HG03432 (cell line): ENCODE results near the gene GRN.
A peak's percentile ranks its signal among the peaks of the same experiment; 100 is the strongest.

Experiments used
- ATAC-seq: cut with Tn5 transposase; IDR thresholded peaks from one replicate; pipeline ENCODE4 v1.9.1; 2021; ENCODE audit warnings: mild to moderate bottlenecking, moderate library complexity; ENCODE audit not compliant: unreplicated experiment

GRN gene

DNA sequence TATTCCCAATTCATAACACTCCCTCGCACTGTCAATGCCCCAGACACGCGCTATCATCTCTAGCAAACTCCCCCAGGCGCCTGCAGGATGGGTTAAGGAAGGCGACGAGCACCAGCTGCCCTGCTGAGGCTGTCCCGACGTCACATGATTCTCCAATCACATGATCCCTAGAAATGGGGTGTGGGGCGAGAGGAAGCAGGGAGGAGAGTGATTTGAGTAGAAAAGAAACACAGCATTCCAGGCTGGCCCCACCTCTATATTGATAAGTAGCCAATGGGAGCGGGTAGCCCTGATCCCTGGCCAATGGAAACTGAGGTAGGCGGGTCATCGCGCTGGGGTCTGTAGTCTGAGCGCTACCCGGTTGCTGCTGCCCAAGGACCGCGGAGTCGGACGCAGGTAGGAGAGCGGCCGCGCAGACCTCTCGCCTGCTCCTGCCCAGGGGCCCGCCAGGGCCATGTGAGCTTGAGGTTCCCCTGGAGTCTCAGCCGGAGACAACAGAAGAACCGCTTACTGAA is at the start of gene GRN:
TSS of gene GRN (plus strand) at position 364 of the 515 bp plus-strand sequence. CDS start 3,863 bp downstream, outside the sequence.
- peak; percentile 54 for ATAC-seq

DNA sequence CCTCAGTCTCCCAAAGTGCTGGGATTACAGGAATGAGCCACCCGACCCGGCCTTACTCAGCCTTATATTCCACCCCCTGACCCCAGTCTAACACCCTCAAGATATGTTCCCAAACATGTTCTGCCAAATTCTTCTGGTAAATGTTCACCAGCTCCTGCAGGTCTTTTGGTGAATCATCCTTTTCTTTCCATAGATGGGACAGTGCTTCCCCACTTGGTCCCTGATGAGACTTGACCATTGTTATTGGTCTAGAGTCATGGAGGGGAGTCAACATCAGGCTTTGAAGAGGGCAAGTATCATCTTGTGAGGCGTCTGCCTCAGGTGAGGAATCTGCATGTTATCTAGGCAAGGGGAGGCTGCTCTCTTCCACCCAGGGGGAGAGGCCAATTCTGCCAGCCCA is 47.1 kb upstream of the GRN start:
- no peak for ATAC-seq

DNA sequence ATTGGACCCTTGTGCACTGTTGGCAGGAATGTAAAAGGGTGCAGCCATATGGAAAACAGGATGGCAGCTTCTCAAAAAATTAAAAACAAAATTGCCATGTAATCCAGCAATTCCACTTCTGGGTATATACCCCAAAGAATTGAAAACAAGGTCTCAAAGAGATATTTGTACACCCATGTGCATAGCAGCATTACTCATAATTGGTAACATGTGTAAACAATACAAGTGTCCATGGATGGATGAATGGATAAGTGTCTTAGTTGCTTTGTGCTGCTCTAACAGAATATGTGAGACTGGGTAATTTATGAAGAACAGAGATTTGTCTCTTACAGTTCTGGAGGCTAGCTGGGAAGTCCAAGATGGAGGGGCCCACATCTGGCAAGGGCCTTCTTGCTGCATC is 40.5 kb upstream of the GRN start:
- ATAC-seq: no peak

GRCh38 chr17:44307387-44308186 is 37.5 kb upstream of the GRN start:
- no peak for ATAC-seq

DNA sequence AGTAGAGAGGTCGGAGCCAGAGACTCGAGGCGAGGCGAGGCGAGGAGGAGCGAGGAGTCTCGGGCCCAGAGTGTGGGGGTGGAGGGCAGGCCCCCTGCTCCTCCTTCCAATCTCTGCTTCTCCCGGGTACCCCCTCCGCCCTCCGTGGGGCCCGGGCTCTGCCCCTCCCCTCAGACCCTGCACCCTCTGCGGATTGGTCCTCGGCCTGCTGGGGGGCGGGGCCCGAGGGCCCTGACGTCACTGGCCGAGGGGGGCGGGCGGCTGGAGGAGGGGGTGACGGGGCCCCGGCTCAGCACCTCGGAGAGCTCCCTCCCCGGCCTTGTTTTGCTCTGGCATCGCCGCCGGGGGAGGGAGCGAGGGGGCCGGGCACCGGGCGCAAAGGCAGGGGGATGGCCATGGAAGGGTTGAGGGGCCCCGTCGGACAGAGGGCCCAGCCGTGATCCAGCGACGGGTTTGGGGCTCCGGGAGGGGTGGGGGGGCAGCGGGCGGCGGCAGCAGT is 36.7 kb upstream of the GRN start, which contains the start of gene RUNDC3A:
TSS of gene RUNDC3A (plus strand) at position 282 of the 499 bp plus-strand sequence. CDS start 232 bp downstream, outside the sequence.
- no peak for ATAC-seq

- ATAC-seq: no peak
These were observed 36.2 kb upstream of the GRN start for GRCh38 chr17:44308865-44309264.

DNA sequence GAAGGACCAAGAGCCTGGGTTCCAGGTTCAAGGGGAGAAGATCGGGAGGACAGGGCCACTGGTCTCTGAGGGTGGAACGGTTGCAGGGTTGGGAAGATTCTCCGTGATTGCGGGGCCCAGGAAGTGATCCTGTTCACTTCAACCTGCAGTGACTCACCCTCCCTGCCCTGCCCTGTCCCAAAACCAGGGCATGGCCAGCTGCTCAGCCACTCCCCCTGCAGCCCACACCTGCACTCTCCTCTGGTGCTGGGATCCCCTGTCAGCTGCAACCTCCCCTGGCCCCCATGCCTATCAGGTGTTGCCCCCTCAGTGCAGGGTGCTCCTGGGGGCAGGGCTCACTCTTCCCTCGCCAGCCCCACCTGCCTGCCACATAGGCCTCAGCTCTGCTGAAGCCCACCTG is 35.6 kb upstream of the GRN start:
- ATAC-seq: no peak

DNA sequence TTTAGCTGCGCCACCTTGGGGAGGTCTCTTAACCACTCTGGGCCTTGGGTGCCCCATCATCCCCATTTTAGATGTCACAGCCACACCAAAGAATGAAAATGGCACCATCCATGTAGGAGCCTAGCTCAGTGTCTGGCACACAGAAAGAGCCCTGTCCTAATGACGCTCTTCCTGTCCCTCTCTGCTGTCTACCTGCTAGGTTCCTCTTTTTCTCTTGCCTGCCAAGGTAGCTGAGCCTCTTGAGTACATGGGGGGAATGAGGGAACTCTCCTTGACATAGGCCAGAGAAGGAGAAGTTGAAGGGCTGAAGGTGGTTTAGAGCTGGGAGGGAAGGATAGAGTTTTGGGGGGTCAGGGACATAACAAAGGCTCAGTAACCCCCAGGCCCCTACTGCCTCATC is 34.9 kb upstream of the GRN start:
- ATAC-seq: no peak

DNA sequence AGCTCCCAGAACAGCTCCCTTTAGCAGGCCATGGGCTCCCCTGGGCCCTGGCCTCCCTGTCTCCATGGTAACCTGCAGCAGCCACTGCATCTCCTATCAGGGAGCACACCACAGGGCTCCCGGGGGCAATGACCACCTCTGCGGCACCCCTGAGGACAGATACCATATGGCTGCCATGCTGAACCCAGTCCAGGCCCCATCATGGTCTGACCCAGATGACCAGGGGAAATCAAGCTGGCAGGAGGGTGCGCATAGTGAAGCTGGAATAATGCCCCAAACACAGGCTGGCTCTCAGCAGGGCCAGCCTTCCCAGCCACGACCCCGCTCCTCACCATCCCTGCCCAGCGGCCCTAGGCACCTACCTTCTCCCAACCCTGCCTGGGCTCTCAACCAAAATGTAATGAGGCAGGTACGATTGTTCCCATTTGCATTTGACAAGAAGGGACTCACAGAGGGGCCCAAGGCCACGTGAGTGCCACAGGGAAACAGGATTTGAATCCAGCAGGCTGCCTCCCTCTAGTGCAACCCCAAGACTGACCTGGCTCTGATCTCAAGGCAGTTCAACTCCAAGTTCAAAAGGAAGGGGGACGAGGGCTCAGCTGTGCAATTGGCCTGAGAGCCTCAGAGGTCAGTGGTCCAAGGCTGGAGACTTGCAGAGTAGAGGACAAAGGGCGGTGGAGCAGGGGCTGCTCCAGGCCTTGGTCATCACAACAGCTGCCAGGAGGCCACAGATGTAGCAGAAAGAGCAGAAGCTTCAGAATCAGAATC is 34.3 kb upstream of the GRN start:
- ATAC-seq: no peak

- ATAC-seq: no peak
These were observed 33.4 kb upstream of the GRN start for GRCh38 chr17:44311562-44312181.

- ATAC-seq: no peak
These were observed 32.6 kb upstream of the GRN start for GRCh38 chr17:44312396-44313104.

GRCh38 chr17:44314031-44314430 is 31.1 kb upstream of the GRN start:
- ATAC-seq: no peak

DNA sequence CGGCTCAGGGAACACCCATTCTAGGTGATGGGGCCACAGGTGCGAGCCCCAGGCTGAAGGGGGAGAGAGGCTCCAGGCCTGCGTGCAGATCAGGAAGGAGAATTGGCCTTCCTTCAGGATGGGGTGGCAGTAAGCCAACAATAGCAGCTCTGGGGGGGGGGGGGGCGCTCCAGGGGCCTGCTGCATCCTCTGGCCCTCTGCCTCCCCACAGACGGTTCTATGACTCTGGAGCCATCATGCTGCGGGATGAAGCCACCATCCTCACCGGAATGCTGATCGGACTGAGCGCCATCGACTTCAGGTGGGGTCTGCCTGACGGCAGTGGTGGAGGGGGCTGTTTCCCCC is 30.6 kb upstream of the GRN start:
- no peak for ATAC-seq

DNA sequence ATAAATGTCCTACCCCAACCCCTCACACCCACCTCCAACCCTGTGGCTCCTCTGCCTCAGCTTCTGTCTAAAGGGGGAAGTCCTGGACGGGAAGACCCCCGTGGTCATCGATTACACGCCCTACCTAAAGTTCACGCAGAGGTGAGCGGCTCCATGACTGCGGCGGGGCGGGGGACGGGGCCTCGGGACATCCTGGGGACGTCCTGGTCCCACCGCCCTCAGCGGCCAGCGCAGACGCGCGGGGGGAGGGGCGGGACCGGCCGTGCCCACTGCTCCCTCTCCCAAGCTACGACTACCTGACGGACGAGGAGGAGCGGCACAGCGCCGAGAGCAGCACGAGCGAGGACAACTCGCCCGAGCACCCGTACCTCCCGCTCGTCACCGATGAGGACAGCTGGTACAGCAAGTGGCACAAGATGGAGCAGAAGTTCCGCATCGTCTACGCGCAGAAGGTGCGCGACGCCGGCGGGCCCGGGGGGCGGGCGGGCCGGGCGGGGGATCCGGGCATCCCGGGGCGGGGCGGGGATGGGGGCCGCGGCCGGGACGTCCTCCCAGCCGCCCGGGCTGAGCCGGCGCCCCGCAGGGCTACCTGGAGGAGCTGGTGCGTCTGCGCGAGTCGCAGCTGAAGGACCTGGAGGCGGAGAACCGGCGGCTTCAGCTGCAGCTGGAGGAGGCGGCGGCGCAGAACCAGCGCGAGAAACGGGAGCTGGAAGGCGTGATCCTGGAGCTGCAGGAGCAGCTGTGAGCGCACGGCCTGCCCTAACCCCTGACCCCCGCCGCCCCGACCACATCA is 30.0 kb upstream of the GRN start:
- ATAC-seq: no peak

DNA sequence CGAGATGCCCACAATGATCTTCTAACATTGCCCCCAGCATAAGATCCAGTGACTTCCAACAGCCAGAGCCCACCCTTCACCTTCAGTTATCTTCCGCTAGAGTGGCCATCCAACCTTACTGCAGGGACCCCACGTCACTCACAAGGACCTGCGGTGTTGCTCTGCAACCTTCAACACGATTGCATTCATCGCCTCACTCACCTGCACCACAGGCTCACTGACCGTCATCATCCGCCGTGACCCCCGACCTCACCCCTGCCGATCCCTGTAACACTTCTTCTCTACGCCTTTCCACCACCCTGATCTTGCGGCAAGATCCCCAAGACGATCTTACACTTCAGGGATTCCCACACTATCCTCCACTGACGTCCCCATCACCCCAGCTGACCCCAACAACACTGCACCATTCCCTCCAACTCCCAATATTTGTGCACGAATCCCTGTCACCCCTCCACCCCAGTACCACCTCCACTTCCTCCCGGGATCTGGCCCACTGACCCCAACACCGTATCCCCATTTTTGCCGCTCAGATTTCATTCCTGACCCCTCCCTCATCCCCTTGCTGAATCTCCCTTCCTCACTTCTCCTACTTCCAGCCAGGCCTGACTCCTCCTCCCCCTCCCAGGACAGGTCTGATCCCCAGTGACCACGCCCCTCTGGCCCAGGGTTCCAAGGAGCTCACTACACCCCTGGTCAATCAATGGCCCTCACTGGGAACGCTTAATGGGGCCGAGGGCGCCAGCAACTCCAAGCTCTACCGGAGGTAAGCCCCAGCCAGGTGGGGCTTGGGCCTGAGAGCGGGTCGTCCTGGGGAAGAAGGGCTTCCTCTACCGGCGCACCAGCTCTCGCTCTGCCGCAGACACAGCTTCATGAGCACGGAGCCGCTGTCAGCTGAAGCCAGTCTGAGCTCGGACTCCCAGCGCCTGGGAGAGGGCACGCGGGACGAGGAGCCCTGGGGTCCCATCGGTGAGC is 29.1 kb upstream of the GRN start:
- ATAC-seq: no peak

- no peak for ATAC-seq
These were observed 27.6 kb upstream of the GRN start for GRCh38 chr17:44317545-44317944.

GRCh38 chr17:44318077-44318892 is 26.8 kb upstream of the GRN start:
- no peak for ATAC-seq

- no peak for ATAC-seq
These were observed 25.0 kb upstream of the GRN start for GRCh38 chr17:44320066-44320465.
